DND-41 (cell line): ENCODE measurements around the gene FARP1.

Experiments used
- ATAC-seq: fragments of 200-7000 bp; cut with Tn5 transposase; 3 replicates; pipeline ENCODE4 v1.9.1; 2021; ENCODE audit warnings: low read depth; ENCODE audit not compliant: insufficient read depth
- DNase-seq: peaks from one replicate; pipeline ENCODE4 v3.0.0-alpha.2; 2020
- H2AFZ ChIP-seq: 2 replicates; pipeline ENCODE4 v1.6.0; 2012; ENCODE audit warnings: low read depth, low read length
- H3K27ac ChIP-seq: 2 replicates; pipeline ENCODE4 v1.5.1; 2012; ENCODE audit warnings: low read length, inconsistent platforms
- H3K27me3 ChIP-seq: fragments of 200-600 bp; sonication (generic); 2 replicates; pipeline ENCODE4 v1.6.0; 2012; ENCODE audit warnings: low read length, mild to moderate bottlenecking, inconsistent platforms; ENCODE audit not compliant: insufficient read depth, poor library complexity
- H3K36me3 ChIP-seq: 2 replicates; pipeline ENCODE4 v1.5.1; 2012; ENCODE audit warnings: low read length, inconsistent platforms; ENCODE audit not compliant: insufficient read depth
- H3K4me1 ChIP-seq: 2 replicates; pipeline ENCODE4 v1.5.1; 2012; ENCODE audit warnings: mild to moderate bottlenecking, low read length; ENCODE audit not compliant: insufficient read depth
- H3K4me2 ChIP-seq: 2 replicates; pipeline ENCODE4 v1.6.0; 2012; ENCODE audit warnings: mild to moderate bottlenecking, moderate library complexity, low read length, inconsistent platforms; ENCODE audit not compliant: insufficient read depth
- H3K4me3 ChIP-seq, 2 experiments: fragments of 200-600 bp in 1 of 2; shearing (Covaris generic) in 1 of 2; 2 replicates each; pipeline ENCODE4 v1.5.1; 2012 to 2016; ENCODE audit warnings: inconsistent platforms in 2 of 2, low read length in 2 of 2, mild to moderate bottlenecking in 2 of 2, low read depth in 1 of 2, moderate library complexity in 1 of 2
- H3K79me2 ChIP-seq: 2 replicates; pipeline ENCODE4 v1.6.0; 2012; ENCODE audit warnings: low read length, inconsistent platforms; ENCODE audit not compliant: insufficient read depth
- H3K9ac ChIP-seq: 2 replicates; pipeline ENCODE4 v1.6.0; 2012; ENCODE audit warnings: low read depth, mild to moderate bottlenecking, inconsistent platforms, low read length, moderate library complexity
- H3K9me3 ChIP-seq: 2 replicates; pipeline ENCODE4 v1.5.1; 2012; ENCODE audit warnings: low read length, moderate library complexity, mild to moderate bottlenecking, inconsistent platforms; ENCODE audit not compliant: insufficient read depth, severe bottlenecking
- H4K20me1 ChIP-seq: 2 replicates; pipeline ENCODE4 v1.6.0; 2012; ENCODE audit warnings: low read length; ENCODE audit not compliant: insufficient read depth
- CTCF ChIP-seq: IDR thresholded peaks from 2 replicates; pipeline ENCODE4 v1.5.1; 2012; ENCODE audit warnings: borderline replicate concordance, low read length, moderate library complexity, mild to moderate bottlenecking; ENCODE audit not compliant: poor library complexity, severe bottlenecking; ENCODE audit errors: extremely low read depth
- EZH2 ChIP-seq: IDR thresholded peaks from 3 replicates; pipeline ENCODE4 v1.6.1; 2012; ENCODE audit warnings: borderline replicate concordance, low read depth, mild to moderate bottlenecking, moderate library complexity, low read length, inconsistent platforms; ENCODE audit not compliant: severe bottlenecking

Gene FARP1

GRCh38 chr13:98174307-98174706, 31.4 kb downstream of the FARP1 start:
- Histone ChIP-seq H3K4me1 (no peaks in the 10 kb centered on the region), H3K27me3 (no peaks in the 10 kb centered on the region), H2AFZ (no peak overlapping the region), H3K4me2 (no peak overlapping the region), H3K4me3 (no peak overlapping the region), H3K36me3 (no peaks in the 10 kb centered on the region), H3K27ac (no peak overlapping the region), H3K9me3 (no peaks in the 10 kb centered on the region), H3K9ac (no peak overlapping the region), H4K20me1 (no peaks in the 10 kb centered on the region), H3K79me2 (no peaks in the 10 kb centered on the region)
- ATAC-seq (no peak), DNase-seq (no peak)
- TF ChIP-seq CTCF: no peak
- TF ChIP-seq EZH2: no peak

- H3K79me2 ChIP-seq: no peaks in the 10 kb centered on the region
- no peaks in the 10 kb centered on the region for H3K4me1 ChIP-seq
These were observed 32.1 kb downstream of the FARP1 start for GRCh38 chr13:98175043-98175442.

GRCh38 chr13:98175823-98176222, 32.9 kb downstream of the FARP1 start:
- H3K9ac ChIP-seq: no peak overlapping the region
- H3K4me3 ChIP-seq: no peak overlapping the region
- ATAC-seq (no peak), DNase-seq (no peak)
- H4K20me1 ChIP-seq: no peaks in the 10 kb centered on the region
- H3K36me3 ChIP-seq: no peaks in the 10 kb centered on the region
- H2AFZ ChIP-seq: no peak overlapping the region
- 0 out of 2 replicates have a peak, but pooled peaks cover 2% of the 10 kb centered on the region for H3K4me1 ChIP-seq
- H3K4me2 ChIP-seq: no peak overlapping the region
- H3K27me3 ChIP-seq: no peaks in the 10 kb centered on the region
- H3K27ac ChIP-seq: no peak overlapping the region
- TF ChIP-seq CTCF (no peak), EZH2 (no peak)
- no peaks in the 10 kb centered on the region for H3K9me3 ChIP-seq
- no peaks in the 10 kb centered on the region for H3K79me2 ChIP-seq

More at GRCh38 chr13:98175043-98175442, 32.1 kb downstream of the FARP1 start:
- Histone ChIP-seq H2AFZ (no peak overlapping the region), H3K9me3 (no peaks in the 10 kb centered on the region), H3K27ac (no peak overlapping the region), H3K4me3 (no peak overlapping the region), H3K36me3 (no peaks in the 10 kb centered on the region), H3K4me2 (no peak overlapping the region), H3K27me3 (no peaks in the 10 kb centered on the region), H3K9ac (no peak overlapping the region), H4K20me1 (no peaks in the 10 kb centered on the region)
- ATAC-seq (no peak), DNase-seq (no peak)
- TF ChIP-seq EZH2 (no peak), CTCF (no peak)
